Spleen (tissue), 11 donors: ENCODE data around the gene PGGT1B. TPM values are rescaled to one million over a fixed set of nuclear protein-coding genes. Genes with fewer than 3 reads are reported as not detected.
A peak's percentile ranks its signal among the peaks of the same experiment; 100 is the strongest.

Experiments
- DNase-seq: peaks from one replicate; pipeline ENCODE4 v3.0.0-alpha.2; 2020
- H3K27ac ChIP-seq, 8 donors: fragments of 200-600 bp; sonication (generic) in 7 of 8; 1 replicate in 4 of 8; 2 replicates in 4 of 8; pipeline versions ENCODE4 v1.5.0 to v1.8.0; 2016 to 2021; ENCODE audit warnings: inconsistent platforms in 4 of 8, mild to moderate bottlenecking in 4 of 8, moderate library complexity in 1 of 8
- H3K27me3 ChIP-seq, 7 donors: fragments of 200-600 bp; sonication (generic) in 6 of 7; replicated peaks in 1 of 7; 1 replicate in 4 of 7; 2 replicates in 3 of 7; pipeline versions ENCODE4 v1.5.0 to v1.8.0; 2016 to 2021; ENCODE audit warnings: inconsistent platforms in 3 of 7, mild to moderate bottlenecking in 1 of 7
- H3K36me3 ChIP-seq, 6 donors: fragments of 200-600 bp; sonication (generic) in 5 of 6; 1 replicate in 4 of 6; 2 replicates in 2 of 6; pipeline versions ENCODE4 v1.5.0 to v1.8.0; 2016 to 2021; ENCODE audit warnings: inconsistent platforms in 2 of 6
- H3K4me1 ChIP-seq, 6 donors: fragments of 200-600 bp; sonication (generic) in 5 of 6; 1 replicate in 3 of 6; 2 replicates in 3 of 6; pipeline versions ENCODE4 v1.5.0 to v1.8.0; 2016 to 2021; ENCODE audit warnings: inconsistent platforms in 3 of 6
- H3K4me3 ChIP-seq, 8 donors: fragments of 200-600 bp; sonication (generic) in 7 of 8; 1 replicate in 4 of 8; 2 replicates in 4 of 8; pipeline versions ENCODE4 v1.5.0 to v1.8.0; 2016 to 2021; ENCODE audit warnings: inconsistent platforms in 4 of 8, mild to moderate bottlenecking in 4 of 8, moderate library complexity in 2 of 8
- H3K9me3 ChIP-seq, 8 donors: fragments of 200-600 bp; sonication (generic) in 7 of 8; 1 replicate in 4 of 8; 2 replicates in 4 of 8; pipeline versions ENCODE4 v1.5.0 to v1.8.0; 2016 to 2021; ENCODE audit warnings: inconsistent platforms in 4 of 8
- CTCF ChIP-seq, 11 experiments: fragments of 200-600 bp in 7 of 11; fragments of 450-650 bp in 4 of 11; sonication (generic) in 4 of 11; IDR thresholded peaks in 8 of 11; conservative IDR thresholded peaks in 3 of 11; 1 replicate in 7 of 11; 2 replicates in 4 of 11; pipeline versions ENCODE4 v1.4.0 to v1.8.0; 2016 to 2021; ENCODE audit warnings: antibody characterized with exemption in 11 of 11, inconsistent platforms in 4 of 11, mild to moderate bottlenecking in 1 of 11
- POLR2A ChIP-seq, 3 donors: fragments of 450-650 bp; IDR thresholded peaks; one replicate each; pipeline ENCODE4 v1.5.1; 2017; ENCODE audit warnings: antibody characterized with exemption in 3 of 3, mild to moderate bottlenecking in 1 of 3
- POLR2AphosphoS5 ChIP-seq, 3 donors: sonication (generic); formaldehyde crosslinking; IDR thresholded peaks; one replicate each; pipeline ENCODE4 v1.5.1; 2017; ENCODE audit warnings: antibody characterized with exemption in 3 of 3
- WGBS, 5 donors: extraction: QIAGEN DNeasy Blood & Tissue Kit in 3 of 5; methylation state at CpG; one replicate each; pipeline versions ENCODE4 v1.1.5 to v1.1.7; 2013 to 2018; 5-methylcytosine and 5-hydroxymethylcytosine counted together
- intact Hi-C: fragments of 100-400 bp; cut with DNase I; formaldehyde crosslinking; loops from one replicate; pipeline ENCODE4 v1.15.0; 2023; ENCODE audit warnings: low total_unique reads
- polyA plus RNA-seq, 3 donors: library from polyadenylated mRNA; stranded (reverse); fragments of 200-250 nt; gene quantifications; one replicate each; pipeline ENCODE4 v1.2.1, GENCODE V29; 2013
- total RNA-seq, 7 donors: library from RNA; depleted of rRNA in 3 of 7; stranded (reverse); fragments of >200 nt in 3 of 7; fragmentation: NEBNext Ultra II Directional in 4 of 7; extraction: Animal tissue kit (Norgen Biotek cat#: 25700) in 4 of 7; gene quantifications; one replicate each; pipeline versions ENCODE4 v1.1.0 to v1.2.1, GENCODE V29; 2016 to 2021
- donor health status: healthy with polysubstance abuse.
- donor health status: DM: no; HTN: no; CAD: no; lungs with moderate emphysema.
- donor health status: DM: no; HTN: no; CAD: no.
- donor health status: Bipolar disorder and iron deficiency.
- donor health status: healthy.
- donor health status: DM: no; HTN: no; CAD: no.
- donor health status: DM: yes; HTN: yes; CAD: no.

Gene PGGT1B
- total and polyA plus RNA-seq, 10 donors = 3.7 to 59.9 (median 26.8) TPM

- DNase-seq = no peak
- Histone ChIP-seq H3K27ac (no peak overlapping the region), H3K27me3 (no peaks in the 10 kb centered on the region), H3K4me3 (no peak overlapping the region), H3K36me3 (no peaks in the 10 kb centered on the region), H3K9me3 (no peaks in the 10 kb centered on the region), H3K4me1 (no peaks in the 10 kb centered on the region)
- intact Hi-C loops = no loop called here
- 69 to 85% (median 83%) methylated on average over 1 of the region's 1 CpG for whole genome bisulfite sequencing, 5 donors
- TF ChIP-seq CTCF (IDR thresholded peaks at IDR 0.05 in 8 of 11, conservative IDR thresholded peaks at IDR 0.05 in 3 of 11) = no peak
- no peak for TF ChIP-seq POLR2AphosphoS5 (IDR thresholded peaks at IDR 0.05)
- TF ChIP-seq POLR2A (IDR thresholded peaks at IDR 0.05) = no peak
Measured at GRCh38 chr5:115284021-115284420, 21.3 kb upstream of the PGGT1B start.

GRCh38 chr5:115282131-115282530 lies 19.5 kb upstream of the PGGT1B start:
- Histone ChIP-seq H3K9me3 (no peaks in the 10 kb centered on the region), H3K36me3 (no peaks in the 10 kb centered on the region), H3K27me3 (no peaks in the 10 kb centered on the region), H3K27ac (no peak overlapping the region), H3K4me3 (no peak overlapping the region), H3K4me1 (no peaks in the 10 kb centered on the region)
- DNase-seq = no peak
- TF ChIP-seq POLR2AphosphoS5 (IDR thresholded peaks at IDR 0.05) (no peak), CTCF (IDR thresholded peaks at IDR 0.05 in 8 of 11, conservative IDR thresholded peaks at IDR 0.05 in 3 of 11) (no peak), POLR2A (IDR thresholded peaks at IDR 0.05) (no peak)
- intact Hi-C loops = no loop called here
- 36 to 96% (median 88%) methylated on average over 1 of the region's 1 CpG for WGBS, 5 donors

GRCh38 chr5:115274584-115274983 lies 11.9 kb upstream of the PGGT1B start:
- TF ChIP-seq CTCF (IDR thresholded peaks at IDR 0.05 in 8 of 11, conservative IDR thresholded peaks at IDR 0.05 in 3 of 11) (no peak), POLR2A (IDR thresholded peaks at IDR 0.05) (no peak), POLR2AphosphoS5 (IDR thresholded peaks at IDR 0.05) (no peak)
- intact Hi-C loops = no loop called here
- peaks cover 0 to 11% (median 0%) of the 10 kb centered on the region in 6 donors for H3K36me3 ChIP-seq
- WGBS, 5 donors = 47 to 62% (median 52%) methylated on average over 3 of the region's 3 CpGs
- no peaks in the 10 kb centered on the region for H3K9me3 ChIP-seq
- H3K4me3 ChIP-seq = no peak overlapping the region
- H3K27ac ChIP-seq = peak overlapping the region in 4 of 8 donors; percentile 37 to 54 (median 44)
- DNase-seq = peak; percentile 49
- H3K27me3 ChIP-seq = no peaks in the 10 kb centered on the region
- H3K4me1 ChIP-seq = peaks cover 0 to 34% (median 18%) of the 10 kb centered on the region in 6 donors

GRCh38 chr5:115272297-115272958 lies 9.8 kb upstream of the PGGT1B start:
- intact Hi-C loops = no loop called here
- Histone ChIP-seq H3K36me3 (peaks cover 0 to 20% (median under 1%) of the 10 kb centered on the region in 6 donors), H3K27me3 (no peaks in the 10 kb centered on the region), H3K4me3 (no peak overlapping the region), H3K4me1 (peaks cover 0 to 34% (median 18%) of the 10 kb centered on the region in 6 donors), H3K27ac (peak overlapping the region in 4 of 8 donors; percentile 26 to 60 (median 56)), H3K9me3 (no peaks in the 10 kb centered on the region)
- no peak for DNase-seq
- 66 to 96% (median 90%) methylated on average over 3 of the region's 3 CpGs for WGBS, 5 donors
- no peak for TF ChIP-seq POLR2A (IDR thresholded peaks at IDR 0.05)
- no peak for TF ChIP-seq POLR2AphosphoS5 (IDR thresholded peaks at IDR 0.05)
- no peak for TF ChIP-seq CTCF (IDR thresholded peaks at IDR 0.05 in 8 of 11, conservative IDR thresholded peaks at IDR 0.05 in 3 of 11)
